HG03439 (cell line): Measurements from ENCODE around the gene TTLL11.

Experiments used
- ATAC-seq: cut with Tn5 transposase; IDR thresholded peaks from one replicate; pipeline ENCODE4 v1.9.1; 2021; ENCODE audit warnings: mild to moderate bottlenecking, moderate library complexity; ENCODE audit not compliant: unreplicated experiment

The TTLL11 gene

GRCh38 chr9:122053064-122053463 is 40.0 kb downstream of the TTLL11 start:
- no peak for ATAC-seq

- no peak for ATAC-seq
Observed at GRCh38 chr9:122051351-122052321, 41.5 kb downstream of the TTLL11 start.

GRCh38 chr9:122050167-122050566 is 42.9 kb downstream of the TTLL11 start:
- ATAC-seq: no peak

DNA sequence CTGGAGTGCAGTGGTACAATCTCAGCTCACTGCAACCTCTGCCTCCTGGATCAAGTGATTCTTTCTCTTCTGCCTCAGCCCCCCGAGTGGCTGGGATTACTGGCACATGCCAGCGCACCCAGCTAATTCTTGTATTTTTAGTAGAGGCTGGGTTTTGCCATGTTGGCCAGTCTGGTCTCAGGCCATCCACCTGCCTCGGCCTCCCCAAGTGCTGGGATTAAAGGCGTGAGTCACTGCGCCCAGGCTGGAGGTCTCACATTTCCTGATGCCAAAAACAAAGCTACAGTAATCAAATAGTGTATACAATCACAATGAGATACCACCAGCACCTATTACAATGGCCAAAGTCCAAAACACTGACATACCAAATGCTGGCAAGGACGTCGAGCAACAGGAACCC is 51.1 kb downstream of the TTLL11 start:
- no peak for ATAC-seq

DNA sequence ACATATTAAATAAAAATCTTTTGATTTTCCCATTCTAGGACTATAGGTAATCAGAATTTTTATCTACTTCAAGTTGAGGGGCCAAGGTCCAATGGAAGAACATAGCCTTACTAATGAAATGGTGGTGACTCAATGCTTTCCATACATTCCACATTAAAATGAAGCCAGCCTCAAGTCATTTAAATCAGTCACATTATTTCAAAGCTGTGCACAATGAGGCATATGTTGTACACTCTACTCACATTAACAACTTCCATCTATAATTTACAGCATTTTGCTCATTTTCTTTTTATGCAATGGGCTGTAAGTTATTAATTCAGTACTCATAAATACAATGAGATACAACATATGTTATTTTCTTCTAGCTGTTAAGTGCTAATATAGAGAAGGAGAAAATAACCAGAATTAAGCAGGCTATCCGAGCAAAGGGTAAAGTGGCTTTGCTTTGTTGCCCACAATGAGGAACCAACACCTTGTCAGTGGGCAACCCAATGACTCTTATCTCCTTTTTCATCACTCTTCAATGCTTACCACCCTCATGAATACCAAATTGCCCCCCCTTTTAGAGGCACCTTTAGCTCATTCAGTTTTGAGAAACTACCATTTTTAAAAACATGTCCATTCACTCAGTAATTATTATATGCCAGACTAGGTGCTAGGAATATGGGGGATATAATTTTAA is 52.4 kb downstream of the TTLL11 start:
- no peak for ATAC-seq

GRCh38 chr9:122039234-122039633 is 53.9 kb downstream of the TTLL11 start:
- no peak for ATAC-seq

GRCh38 chr9:122036988-122037387 is 56.1 kb downstream of the TTLL11 start:
- no peak for ATAC-seq

GRCh38 chr9:122036408-122036807 is 56.7 kb downstream of the TTLL11 start:
- no peak for ATAC-seq

DNA sequence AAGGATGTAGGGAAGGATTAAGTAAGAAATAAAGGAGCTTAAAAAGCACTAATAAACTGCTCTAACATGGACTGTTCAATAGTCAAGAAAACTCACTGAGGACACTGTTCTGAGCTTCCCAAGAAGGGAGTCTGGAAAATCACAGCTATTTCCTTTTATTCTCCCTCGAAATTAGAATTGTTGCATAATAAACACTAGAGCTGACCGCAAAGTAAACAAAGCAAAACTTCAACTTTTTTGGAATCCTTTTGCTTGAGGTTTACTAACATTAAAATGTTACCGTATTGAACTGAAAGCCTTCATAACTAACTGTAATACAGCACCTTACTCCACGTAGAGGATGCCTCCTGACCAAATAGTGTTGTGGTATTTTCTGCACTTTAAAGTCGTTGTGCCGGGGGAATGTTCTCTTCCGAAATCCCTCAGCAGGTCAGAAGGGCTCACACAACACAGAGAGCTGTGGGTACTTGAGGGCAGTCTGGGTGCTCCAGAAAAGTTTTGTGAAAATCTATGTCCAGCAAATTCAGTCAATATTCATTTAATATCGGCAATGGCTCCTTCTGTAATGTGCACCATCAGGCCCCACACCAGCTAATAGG is 59.2 kb downstream of the TTLL11 start:
- no peak for ATAC-seq

DNA sequence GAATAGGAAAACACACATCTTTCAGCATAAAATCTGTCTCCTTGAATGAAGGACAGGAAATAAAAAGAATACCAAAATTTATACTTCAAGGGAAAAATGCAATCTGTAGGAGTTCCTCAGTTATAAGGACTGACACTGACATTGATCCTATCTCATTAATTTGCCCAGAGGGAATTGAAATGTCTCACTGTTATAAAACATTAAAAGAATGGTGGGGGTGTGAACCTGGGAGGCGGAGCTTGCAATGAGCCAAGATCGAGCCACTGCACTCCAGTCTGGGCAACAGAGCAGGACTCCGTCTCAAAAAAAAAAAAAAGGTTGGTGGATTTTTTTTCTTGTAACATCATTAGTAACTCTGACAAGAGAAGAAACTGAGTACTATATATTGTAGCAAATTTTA is 60.8 kb downstream of the TTLL11 start:
- no peak for ATAC-seq

DNA sequence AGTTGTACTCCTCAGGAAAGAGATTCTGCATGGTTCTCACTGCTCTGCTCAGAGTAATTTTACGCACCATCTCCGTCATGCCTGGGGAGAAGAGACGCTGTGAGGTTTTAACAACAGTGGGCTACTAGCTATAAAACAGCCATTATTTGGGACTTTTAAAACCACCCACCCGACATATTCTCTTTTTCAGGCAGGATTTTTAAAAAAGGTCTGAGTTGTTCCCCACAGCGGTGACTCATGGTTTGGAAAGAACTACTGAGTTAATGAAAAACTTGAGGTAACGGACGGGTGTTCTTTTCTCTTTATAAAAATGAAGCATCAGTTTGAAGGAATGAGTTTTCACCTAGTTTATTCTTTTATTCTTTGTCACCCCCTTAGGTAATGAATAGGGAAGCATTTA is 61.3 kb downstream of the TTLL11 start:
- ATAC-seq: no peak

DNA sequence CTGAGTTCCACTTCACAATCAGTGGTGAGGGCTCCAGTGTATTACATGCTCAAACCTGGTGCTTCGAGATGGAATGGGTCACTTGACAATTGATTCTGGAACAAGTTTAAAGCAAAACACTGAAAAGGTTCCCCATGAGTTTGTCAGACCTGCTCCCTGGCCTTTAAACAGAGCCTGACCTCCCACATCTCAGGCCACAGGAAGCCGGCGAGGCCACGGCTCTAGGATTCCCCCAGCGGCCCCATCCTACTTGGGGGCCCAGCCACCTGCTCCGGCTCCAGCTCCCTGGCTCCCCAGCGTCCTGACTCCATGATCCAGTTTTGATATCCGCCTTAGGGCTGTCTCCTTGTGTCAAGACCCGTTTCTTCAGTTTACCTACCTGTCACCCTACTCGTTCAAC is 62.0 kb downstream of the TTLL11 start:
- no peak for ATAC-seq

GRCh38 chr9:122030357-122030756 is 62.8 kb downstream of the TTLL11 start:
- ATAC-seq: no peak

GRCh38 chr9:122029898-122030297 is 63.2 kb downstream of the TTLL11 start:
- ATAC-seq: no peak

- ATAC-seq: no peak
Observed at GRCh38 chr9:122028089-122028488, 65.0 kb downstream of the TTLL11 start.

- no peak for ATAC-seq
Observed at GRCh38 chr9:122020398-122020797, 72.7 kb downstream of the TTLL11 start.

DNA sequence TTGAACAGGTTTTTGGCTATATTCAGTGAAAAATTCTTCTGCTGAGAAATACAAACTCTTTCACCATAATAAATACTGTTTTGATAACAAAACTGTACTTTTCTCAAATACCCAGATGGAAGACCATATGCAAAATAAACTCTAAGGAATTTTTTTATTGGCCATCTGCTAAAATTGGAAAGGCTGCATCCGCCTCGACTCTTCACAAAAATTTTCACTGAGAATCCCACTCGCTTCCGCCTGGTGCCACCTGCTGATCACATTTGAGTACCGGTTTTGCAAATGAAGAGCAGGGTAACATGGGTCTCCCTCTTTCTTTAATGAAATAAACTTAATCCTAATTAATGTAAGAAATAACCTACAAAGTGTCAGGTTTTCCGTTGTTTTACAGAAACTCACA is 76.4 kb downstream of the TTLL11 start:
- no peak for ATAC-seq

GRCh38 chr9:122016309-122016708 is 76.8 kb downstream of the TTLL11 start:
- no peak for ATAC-seq

DNA sequence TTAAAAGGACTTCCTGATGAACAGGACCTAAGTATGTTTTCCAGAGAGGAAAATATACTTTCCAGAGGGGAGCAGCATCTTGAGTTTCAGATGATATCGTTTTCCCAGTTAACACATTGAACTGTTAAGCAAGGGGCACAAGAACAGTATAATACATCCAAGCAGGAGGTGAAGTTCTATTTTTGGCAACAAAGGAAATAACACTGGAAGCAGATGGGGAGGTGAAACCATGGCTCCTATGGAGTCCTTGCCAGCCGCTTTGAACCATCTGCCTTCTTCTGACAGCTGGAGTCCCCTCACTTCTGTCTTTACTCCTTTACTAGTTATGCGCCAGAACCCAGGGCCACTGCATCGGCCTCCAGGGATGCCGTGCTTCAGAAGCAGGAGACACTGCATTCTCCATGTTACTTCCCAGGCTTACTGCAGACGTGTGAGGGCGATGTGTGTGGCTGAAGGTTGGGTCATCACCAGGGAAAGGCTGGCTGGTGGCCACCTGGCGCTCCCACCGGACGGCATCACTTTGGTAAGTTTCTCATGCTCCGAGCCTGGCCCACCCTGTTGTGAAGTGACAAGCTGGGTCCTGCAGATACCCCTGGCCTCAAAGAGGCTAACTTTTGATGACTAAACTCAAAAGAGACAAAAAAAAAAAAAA is 77.8 kb downstream of the TTLL11 start:
- ATAC-seq: no peak

DNA sequence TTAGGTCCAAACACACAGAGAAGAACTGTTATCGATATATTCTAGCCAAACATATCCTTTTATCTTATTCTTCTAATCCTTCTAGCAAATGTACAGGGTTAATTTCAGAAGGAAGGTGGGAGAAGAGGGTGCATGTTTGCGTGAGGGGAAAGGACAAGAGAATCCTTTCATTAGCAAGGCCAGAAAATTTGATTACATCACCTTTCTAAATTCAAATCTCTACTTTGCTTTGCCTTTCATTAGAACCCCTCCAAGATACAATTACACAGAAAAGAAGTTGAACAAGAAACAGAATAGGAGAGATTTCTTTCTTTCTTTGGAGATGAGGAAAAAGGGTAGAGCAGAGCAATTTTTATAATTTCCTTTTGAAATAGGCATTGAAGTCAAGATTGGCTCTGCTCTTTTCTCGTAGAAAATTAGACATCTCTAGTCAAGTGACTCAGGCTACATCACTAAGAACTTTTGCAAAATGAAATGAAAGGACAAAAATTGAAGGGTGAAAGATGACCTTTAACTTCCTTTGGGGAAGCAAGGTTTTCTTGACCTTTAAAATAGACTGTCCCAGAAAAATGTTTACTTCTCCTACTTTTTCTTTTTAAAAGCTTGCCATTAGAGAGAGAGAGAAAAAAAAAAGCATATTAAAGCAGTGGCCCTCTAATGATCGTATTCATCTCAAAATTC is 81.2 kb downstream of the TTLL11 start:
- ATAC-seq: no peak

- no peak for ATAC-seq
Observed at GRCh38 chr9:122008559-122008958, 84.5 kb downstream of the TTLL11 start.
